Upper lobe of left lung (tissue), 6 donors: ENCODE results near the gene NMUR1. TPM values are rescaled to one million over a fixed set of nuclear protein-coding genes. Genes with fewer than 3 reads are reported as not detected.
A peak's percentile ranks its signal among the peaks of the same experiment; 100 is the strongest.
"Not testable (repeated sequence)": the region's sequence is repeated elsewhere in the genome, so short reads cannot be mapped to it uniquely, and the experiment has no call there.

Source experiments
- ATAC-seq, 2 donors: fragments of 200-7000 bp; cut with Tn5 transposase; one replicate each; pipeline ENCODE4 v1.9.1; 2022; ENCODE audit warnings: mild to moderate bottlenecking in 2 of 2, moderate library complexity in 2 of 2; ENCODE audit not compliant: low FRiP score in 2 of 2
- DNase-seq, 2 donors: peaks; one replicate each; pipeline ENCODE4 v3.0.0-alpha.2; 2019 to 2020
- H3K27ac ChIP-seq, 4 donors: fragments of 200-600 bp; sonication (generic); one replicate each; pipeline ENCODE4 v1.5.1; 2016 to 2019
- H3K27me3 ChIP-seq, 4 donors: fragments of 200-600 bp; sonication (generic); one replicate each; pipeline ENCODE4 v1.5.1; 2017 to 2019
- H3K36me3 ChIP-seq, 4 donors: fragments of 200-600 bp; sonication (generic); one replicate each; pipeline ENCODE4 v1.5.1; 2016 to 2019
- H3K4me1 ChIP-seq, 4 donors: fragments of 200-600 bp; sonication (generic); one replicate each; pipeline ENCODE4 v1.5.1; 2018 to 2019
- H3K4me3 ChIP-seq, 4 donors: fragments of 200-600 bp; sonication (generic); one replicate each; pipeline ENCODE4 v1.5.1; 2017 to 2019; ENCODE audit warnings: mild to moderate bottlenecking in 2 of 4, moderate library complexity in 1 of 4
- H3K9me3 ChIP-seq, 4 donors: fragments of 200-600 bp; sonication (generic); one replicate each; pipeline ENCODE4 v1.5.1; 2018 to 2019
- CTCF ChIP-seq, 6 experiments: fragments of 450-650 bp in 4 of 6; fragments of 200-600 bp in 2 of 6; sonication (generic) in 2 of 6; IDR thresholded peaks; one replicate each; pipeline ENCODE4 v1.5.1; 2016 to 2019; ENCODE audit warnings: antibody characterized with exemption in 6 of 6
- EP300 ChIP-seq, 4 donors: sonication (generic); formaldehyde crosslinking; IDR thresholded peaks; one replicate each; pipeline ENCODE4 v1.5.1; 2017; ENCODE audit warnings: antibody characterized with exemption in 4 of 4, control low read depth in 2 of 4
- POLR2A ChIP-seq, 4 donors: fragments of 450-650 bp; IDR thresholded peaks; one replicate each; pipeline ENCODE4 v1.5.1; 2016 to 2017; ENCODE audit warnings: antibody characterized with exemption in 4 of 4, mild to moderate bottlenecking in 2 of 4
- POLR2AphosphoS5 ChIP-seq, 2 donors: sonication (generic); formaldehyde crosslinking; IDR thresholded peaks; one replicate each; pipeline ENCODE4 v1.5.1; 2017; ENCODE audit warnings: antibody characterized with exemption in 2 of 2
- WGBS, 2 donors: methylation state at CpG; one replicate each; pipeline ENCODE4 v1.1.5; 2017 to 2018; 5-methylcytosine and 5-hydroxymethylcytosine counted together
- total RNA-seq, 6 donors: library from RNA; depleted of rRNA in 4 of 6; stranded (reverse); fragments of >200 nt in 4 of 6; gene quantifications; one replicate each; pipeline versions ENCODE4 v1.1.0 to v1.2.1, GENCODE V29; 2016 to 2021
- donor health status: DM: no; HTN: no; CAD: no; lungs with moderate emphysema.
- donor health status: DM: no; HTN: yes; CAD: no; lungs with severe emphysema.

The NMUR1 gene
- total RNA-seq: 1 to 10 TPM; 1.1 to 2.4 (median 1.9) TPM

GRCh38 chr2:231530099-231531011, at the start of gene NMUR1:
NMUR1 (minus strand) TSS chr2:231530445; CDS start chr2:231530361, 84 bp downstream.
- peaks cover 0 to 5% (median 2%) of the 10 kb centered on the region in 4 donors for H3K27me3 ChIP-seq
- H3K9me3 ChIP-seq: no peaks in the 10 kb centered on the region
- 15 to 32% methylated on average over 35 to 63 of the region's 85 CpGs for WGBS, 2 donors
- DNase-seq (peak; percentile 77 to 95), ATAC-seq (peak; percentile 61 to 90)
- peak within 1 kb of the TSS in 3 of 4 donors; percentile 45 to 57 (median 53) for H3K4me3 ChIP-seq
- TF ChIP-seq CTCF (IDR thresholded peaks at IDR 0.05) (peak; percentile 86 to 95 (median 93)), POLR2AphosphoS5 (IDR thresholded peaks at IDR 0.05) (no peak)
- H3K4me1 ChIP-seq: peaks cover 5 to 23% (median 19%) of the 10 kb centered on the region in 4 donors
- H3K27ac ChIP-seq: peak within 1 kb of the TSS; percentile 29 to 87 (median 50)
- no peaks in the 10 kb centered on the region for H3K36me3 ChIP-seq

GRCh38 chr2:231579560-231579959, 49.3 kb upstream of the NMUR1 start:
- H3K36me3 ChIP-seq: no peaks in the 10 kb centered on the region
- no peak for ATAC-seq
- 90 to 94% methylated on average over 2 to 3 of the region's 3 CpGs for WGBS, 2 donors
- H3K9me3 ChIP-seq: no peaks in the 10 kb centered on the region
- H3K27ac ChIP-seq: no peak overlapping the region
- no peak overlapping the region for H3K4me3 ChIP-seq
- no peak for TF ChIP-seq POLR2AphosphoS5 (IDR thresholded peaks at IDR 0.05)
- TF ChIP-seq EP300 (IDR thresholded peaks at IDR 0.05): no peak
- no peak for TF ChIP-seq POLR2A (IDR thresholded peaks at IDR 0.05)
- TF ChIP-seq CTCF (IDR thresholded peaks at IDR 0.05): no peak
- H3K4me1 ChIP-seq: peaks cover 0 to 4% (median 0%) of the 10 kb centered on the region in 4 donors
- no peaks in the 10 kb centered on the region for H3K27me3 ChIP-seq
- no peak for DNase-seq

- not testable (repeated sequence) for ATAC-seq, H3K4me1 ChIP-seq, H3K36me3 ChIP-seq, DNase-seq, H3K4me3 ChIP-seq, H3K9me3 ChIP-seq, H3K27me3 ChIP-seq, H3K27ac ChIP-seq
- 93 to 100% methylated on average over 2 of the region's 2 CpGs for WGBS, 2 donors
Measured at GRCh38 chr2:231578655-231579054, 48.4 kb upstream of the NMUR1 start.

- DNase-seq: no peak
- Histone ChIP-seq H3K9me3 (no peaks in the 10 kb centered on the region), H3K4me3 (no peak overlapping the region), H3K36me3 (no peaks in the 10 kb centered on the region), H3K27me3 (no peaks in the 10 kb centered on the region), H3K4me1 (no peaks in the 10 kb centered on the region), H3K27ac (no peak overlapping the region)
- no peak for ATAC-seq
- TF ChIP-seq POLR2A (IDR thresholded peaks at IDR 0.05) (no peak), EP300 (IDR thresholded peaks at IDR 0.05) (no peak), POLR2AphosphoS5 (IDR thresholded peaks at IDR 0.05) (no peak), CTCF (IDR thresholded peaks at IDR 0.05) (no peak)
- 76 to 100% methylated on average over 3 to 4 of the region's 4 CpGs for WGBS, 2 donors
Measured at GRCh38 chr2:231576465-231576864, 46.2 kb upstream of the NMUR1 start.

- TF ChIP-seq CTCF (IDR thresholded peaks at IDR 0.05): no peak
- TF ChIP-seq POLR2AphosphoS5 (IDR thresholded peaks at IDR 0.05): no peak
- TF ChIP-seq EP300 (IDR thresholded peaks at IDR 0.05): no peak
- TF ChIP-seq POLR2A (IDR thresholded peaks at IDR 0.05): no peak
- no peak for DNase-seq
- H3K4me1 ChIP-seq: no peaks in the 10 kb centered on the region
- no peak for ATAC-seq
- WGBS, 2 donors: 85 to 94% methylated on average over 7 to 10 of the region's 10 CpGs
- H3K27me3 ChIP-seq: no peaks in the 10 kb centered on the region
- no peak overlapping the region for H3K4me3 ChIP-seq
- no peaks in the 10 kb centered on the region for H3K9me3 ChIP-seq
- no peaks in the 10 kb centered on the region for H3K36me3 ChIP-seq
- H3K27ac ChIP-seq: no peak overlapping the region
Measured at GRCh38 chr2:231575612-231576256, 45.5 kb upstream of the NMUR1 start.
